Body of pancreas (tissue), 4 donors: ENCODE measurements around the gene DPY19L1.

Experiments used
- CTCF ChIP-seq, 7 experiments: fragments of 450-650 bp in 4 of 7; fragments of 200-600 bp in 3 of 7; sonication (generic) in 3 of 7; IDR thresholded peaks; one replicate each; pipeline ENCODE4 v1.5.1; 2016 to 2019; ENCODE audit warnings: antibody characterized with exemption in 7 of 7
- POLR2A ChIP-seq, 3 donors: fragments of 450-650 bp; IDR thresholded peaks; one replicate each; pipeline ENCODE4 v1.6.1; 2016; ENCODE audit warnings: antibody characterized with exemption in 3 of 3, mild to moderate bottlenecking in 2 of 3

DNA sequence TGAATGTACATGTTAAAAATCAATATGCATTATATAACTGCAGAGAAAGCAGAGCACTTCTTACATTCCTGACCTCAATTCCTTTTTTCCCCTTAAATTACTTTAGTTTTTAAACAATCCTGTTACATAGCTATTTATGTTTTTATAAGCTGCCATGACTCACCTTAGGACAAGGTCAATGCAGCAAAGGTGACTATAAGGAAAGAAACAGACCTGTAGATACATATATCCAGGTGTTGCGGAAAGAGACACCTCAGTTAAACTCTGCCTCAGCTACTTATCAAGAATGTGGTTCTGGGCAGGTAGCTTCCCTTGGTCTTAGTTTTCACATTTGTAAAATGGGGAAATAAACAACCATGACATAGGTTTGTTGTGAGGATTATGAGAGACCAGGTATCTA is 105.5 kb downstream of the DPY19L1 start:
- TF ChIP-seq POLR2A (IDR thresholded peaks at IDR 0.05) (no peak), CTCF (IDR thresholded peaks at IDR 0.05) (no peak)
